H1 (cell line): ENCODE data around the gene USP30. TPM values are rescaled to one million over a fixed set of nuclear protein-coding genes. Genes with fewer than 3 reads are reported as not detected.

Source experiments
- CTCF ChIA-PET: fragments of 300-600 bp; sonication (Branson Sonifier 250); formaldehyde crosslinking; loops from one replicate; lab custom pipeline; 2021; ENCODE audit not compliant: partially characterized antibody; lab: Charles Lee
- POLR2A ChIA-PET: fragments of 300-600 bp; sonication (Branson Sonifier 250); formaldehyde crosslinking; loops from one replicate; lab custom pipeline; 2021; ENCODE audit warnings: inconsistent platforms; ENCODE audit not compliant: partially characterized antibody; lab: Charles Lee
- DNase-seq, 2 experiments: peaks; one replicate each; pipeline versions ENCODE4 v3.0.0 to v3.0.0-alpha.2; 2010 to 2022; ENCODE audit warnings: low spot score in 2 of 2, low read depth in 1 of 2, mixed read lengths in 1 of 2
- FAIRE-seq: peaks from 2 replicates; lab custom pipeline; 2011; peaks lifted over from hg19 to GRCh38; lab: Jason Lieb, UNC
- H2AFZ ChIP-seq: 2 replicates; pipeline ENCODE4 v1.8.1; 2012; ENCODE audit warnings: low read length, inconsistent platforms
- H2AK5ac ChIP-seq: 2 replicates; pipeline ENCODE4 v1.6.1; 2013; ENCODE audit warnings: low read depth, low read length
- H2BK120ac ChIP-seq: replicated peaks from 2 replicates; pipeline ENCODE3; 2013; ENCODE audit warnings: low read depth, low read length, inconsistent platforms
- H2BK12ac ChIP-seq: 2 replicates; pipeline ENCODE4 v1.6.1; 2013; ENCODE audit warnings: low read depth, low read length
- H2BK15ac ChIP-seq: 2 replicates; pipeline ENCODE4 v1.6.1; 2013; ENCODE audit warnings: low read length
- H2BK20ac ChIP-seq: 2 replicates; pipeline ENCODE4 v1.6.1; 2013; ENCODE audit warnings: low read length
- H2BK5ac ChIP-seq: 2 replicates; pipeline ENCODE4 v1.6.1; 2013; ENCODE audit warnings: low read depth, low read length
- H3K14ac ChIP-seq: 2 replicates; pipeline ENCODE4 v1.6.1; 2013; ENCODE audit warnings: inconsistent platforms; ENCODE audit not compliant: insufficient read length
- H3K18ac ChIP-seq: 2 replicates; pipeline ENCODE4 v1.6.1; 2013; ENCODE audit warnings: low read length; ENCODE audit errors: extremely low read depth
- H3K23ac ChIP-seq: 2 replicates; pipeline ENCODE4 v1.6.1; 2013; ENCODE audit warnings: inconsistent platforms; ENCODE audit not compliant: insufficient read length
- H3K23me2 ChIP-seq: 2 replicates; pipeline ENCODE4 v1.6.1; 2013; ENCODE audit warnings: low read depth, low read length
- H3K27ac ChIP-seq: 2 replicates; pipeline ENCODE4 v1.6.1; 2011; ENCODE audit warnings: low read depth, low read length, inconsistent platforms
- H3K27me3 ChIP-seq, 4 experiments: replicated peaks in 1 of 4; 1 replicate in 1 of 4; 2 replicates in 3 of 4; pipeline versions ENCODE4 v1.6.1 to v1.8.1; 2011 to 2013; ENCODE audit warnings: low read length in 3 of 4, mild to moderate bottlenecking in 3 of 4, inconsistent platforms in 2 of 4, mixed read lengths in 2 of 4, moderate library complexity in 1 of 4; ENCODE audit not compliant: control insufficient read depth in 3 of 4, insufficient read depth in 3 of 4; ENCODE audit errors: extremely low read depth in 1 of 4
- H3K36me3 ChIP-seq, 4 experiments: 2 replicates each; pipeline versions ENCODE4 v1.6.1 to v1.8.1; 2011 to 2013; ENCODE audit warnings: mild to moderate bottlenecking in 4 of 4, low read length in 3 of 4, moderate library complexity in 2 of 4, control low read depth in 1 of 4, inconsistent platforms in 1 of 4; ENCODE audit not compliant: insufficient read depth in 4 of 4, control insufficient read depth in 2 of 4
- H3K4ac ChIP-seq: replicated peaks from 2 replicates; pipeline ENCODE3; 2013; ENCODE audit warnings: low read length, low read depth, mixed read lengths, inconsistent platforms; ENCODE audit not compliant: insufficient read length
- H3K4me1 ChIP-seq, 4 experiments: replicated peaks in 1 of 4; 1 replicate in 1 of 4; 2 replicates in 3 of 4; pipeline versions ENCODE4 v1.6.1 to v1.8.1; 2011 to 2013; ENCODE audit warnings: low read length in 3 of 4, inconsistent platforms in 2 of 4, mixed read lengths in 1 of 4; ENCODE audit not compliant: insufficient read depth in 4 of 4, control insufficient read depth in 3 of 4
- H3K4me2 ChIP-seq, 2 experiments: 2 replicates each; pipeline versions ENCODE4 v1.6.1 to v1.8.1; 2011 to 2013; ENCODE audit warnings: low read depth in 2 of 2, low read length in 2 of 2, control low read depth in 1 of 2, inconsistent platforms in 1 of 2, mild to moderate bottlenecking in 1 of 2; ENCODE audit not compliant: insufficient read depth in 1 of 2
- H3K4me3 ChIP-seq, 4 experiments: fragments of 200-600, 300-600 bp in 1 of 4; sonication (generic), shearing (Covaris generic), sonication (Bioruptor Twin) in 1 of 4; 2 replicates each; pipeline versions ENCODE4 v1.5.1 to v1.8.1; 2011 to 2016; ENCODE audit warnings: low read length in 4 of 4, low read depth in 3 of 4, control low read depth in 2 of 4, inconsistent platforms in 2 of 4, mild to moderate bottlenecking in 2 of 4, mixed read lengths in 1 of 4, moderate library complexity in 1 of 4; ENCODE audit not compliant: insufficient read depth in 2 of 4; ENCODE audit errors: extremely low read depth in 1 of 4
- H3K56ac ChIP-seq: replicated peaks from 2 replicates; pipeline ENCODE3; 2013; ENCODE audit warnings: low read depth, mild to moderate bottlenecking, mixed read lengths, low read length, inconsistent platforms; ENCODE audit not compliant: insufficient read length
- H3K79me1 ChIP-seq: 2 replicates; pipeline ENCODE4 v1.6.1; 2013; ENCODE audit warnings: low read depth, low read length, control low read depth
- H3K79me2 ChIP-seq, 2 experiments: 2 replicates each; pipeline versions ENCODE4 v1.6.1 to v1.8.1; 2012 to 2013; ENCODE audit warnings: low read length in 2 of 2, mild to moderate bottlenecking in 2 of 2, inconsistent platforms in 1 of 2; ENCODE audit not compliant: insufficient read depth in 2 of 2, control insufficient read depth in 1 of 2
- H3K9ac ChIP-seq, 4 experiments: replicated peaks in 1 of 4; 1 replicate in 1 of 4; 2 replicates in 3 of 4; pipeline versions ENCODE4 v1.6.1 to v1.8.1; 2011 to 2013; ENCODE audit warnings: low read depth in 3 of 4, low read length in 3 of 4, control low read depth in 2 of 4, mild to moderate bottlenecking in 2 of 4, moderate library complexity in 2 of 4, inconsistent platforms in 1 of 4; ENCODE audit errors: extremely low read depth in 1 of 4
- H3K9me3 ChIP-seq, 2 experiments: 2 replicates each; pipeline versions ENCODE4 v1.6.1 to v1.8.1; 2012 to 2013; ENCODE audit warnings: mild to moderate bottlenecking in 2 of 2, moderate library complexity in 2 of 2, control low read depth in 1 of 2, inconsistent platforms in 1 of 2, low read depth in 1 of 2, low read length in 1 of 2, mixed read lengths in 1 of 2; ENCODE audit not compliant: insufficient read depth in 2 of 2
- H4K20me1 ChIP-seq, 2 experiments: replicated peaks in 1 of 2; 2 replicates each; pipeline versions ENCODE3 to v1.8.1; 2011 to 2013; ENCODE audit warnings: inconsistent platforms in 2 of 2, low read length in 2 of 2, mild to moderate bottlenecking in 1 of 2; ENCODE audit not compliant: insufficient read depth in 2 of 2, control insufficient read depth in 1 of 2
- H4K5ac ChIP-seq: 2 replicates; pipeline ENCODE4 v1.6.1; 2013; ENCODE audit warnings: low read length, low read depth, mixed read lengths, inconsistent platforms; ENCODE audit not compliant: insufficient read length
- H4K8ac ChIP-seq: 2 replicates; pipeline ENCODE4 v1.8.0; 2013; ENCODE audit warnings: mild to moderate bottlenecking, moderate library complexity, low read length, inconsistent platforms; ENCODE audit not compliant: insufficient read depth; ENCODE audit errors: extremely low read depth
- H4K91ac ChIP-seq: replicated peaks from 2 replicates; pipeline ENCODE3; 2013; ENCODE audit warnings: low read length, mixed read lengths, inconsistent platforms; ENCODE audit not compliant: insufficient read length
- HDAC2 ChIP-seq, 2 experiments: fragments of 300-600 bp in 1 of 2; sonication (generic) in 1 of 2; IDR thresholded peaks; 2 replicates each; pipeline ENCODE4 v1.6.1; 2011 to 2012; ENCODE audit warnings: low read depth in 2 of 2, low read length in 2 of 2, mild to moderate bottlenecking in 2 of 2, moderate library complexity in 2 of 2, borderline replicate concordance in 1 of 2, inconsistent platforms in 1 of 2
- KDM4A ChIP-seq: IDR thresholded peaks from one replicate; pipeline ENCODE4 v1.7.1; 2012; ENCODE audit warnings: low read depth, mild to moderate bottlenecking, moderate library complexity, low read length, inconsistent platforms; ENCODE audit not compliant: severe bottlenecking
- KDM5A ChIP-seq: fragments of 200-600 bp; IDR thresholded peaks from 2 replicates; pipeline ENCODE4 v1.7.1; 2012; ENCODE audit warnings: mild to moderate bottlenecking, low read length, inconsistent platforms, mixed read lengths
- RBBP5 ChIP-seq: IDR thresholded peaks from 2 replicates; pipeline ENCODE4 v1.7.1; 2012; ENCODE audit warnings: low read depth, mild to moderate bottlenecking, inconsistent platforms, low read length, moderate library complexity, borderline replicate concordance
- RNF2 ChIP-seq: fragments of 200-900, 300-1000 bp; sonication (generic); IDR thresholded peaks from 2 replicates; pipeline ENCODE4 v1.7.1; 2016; ENCODE audit warnings: borderline replicate concordance, low read depth, mild to moderate bottlenecking, antibody characterized with exemption, low read length; ENCODE audit not compliant: poor library complexity, severe bottlenecking; ENCODE audit errors: missing control alignments
- SIRT6 ChIP-seq: IDR thresholded peaks from one replicate; pipeline ENCODE4 v1.7.1; 2012; ENCODE audit warnings: low read length, inconsistent platforms
- SIX5 ChIP-seq: IDR thresholded peaks from 2 replicates; pipeline ENCODE4 v1.6.1; 2011; ENCODE audit warnings: mild to moderate bottlenecking, low read depth, low read length
- SP4 ChIP-seq: IDR thresholded peaks from 2 replicates; pipeline ENCODE4 v1.6.1; 2012; ENCODE audit warnings: low read length, inconsistent platforms
- TAF7 ChIP-seq: optimal IDR thresholded peaks from 2 replicates; pipeline ENCODE3; 2011; ENCODE audit warnings: low read depth, mild to moderate bottlenecking, inconsistent platforms, low read length, moderate library complexity, borderline replicate concordance
- WGBS, 2 experiments: shearing (Covaris generic) in 1 of 2; methylation state at CpG; one replicate each; pipeline versions ENCODE4 v1.1.6 to v1.1.7; 2013 to 2015; ENCODE audit warnings: low lambda C conversion rate in 2 of 2, mixed read lengths in 2 of 2, inconsistent platforms in 1 of 2, low coverage in 1 of 2, missing lambda C conversion rate in 1 of 2; ENCODE audit not compliant: insufficient replicate concordance in 2 of 2, insufficient coverage in 1 of 2, insufficient read length in 1 of 2; ENCODE audit errors: extremely low coverage in 1 of 2, missing lambda C conversion rate in 1 of 2; 5-methylcytosine and 5-hydroxymethylcytosine counted together
- polyA plus RNA-seq, 7 experiments: library from polyadenylated mRNA; depleted of rRNA in 3 of 7; stranded (reverse) in 5 of 7; unstranded in 2 of 7; fragments of >200 nt in 5 of 7; fragments of 200-250 nt in 2 of 7; gene quantifications; 1 replicate in 5 of 7; 2 replicates in 1 of 7; 4 replicates in 1 of 7; pipeline versions ENCODE4 v1.2.1 to v1.2.3, GENCODE V29; 2011 to 2013; ENCODE audit warnings: missing spikeins in 2 of 7, mixed read lengths in 2 of 7
- total RNA-seq: library from RNA; stranded (reverse); fragmentation: NEBNext Ultra II Directional; extraction: Animal tissue kit (Norgen Biotek cat#: 25700); gene quantifications from 2 replicates; pipeline ENCODE4 v1.2.1, GENCODE V29; 2021
- TF ChIP-seq, protein P1 (sequence below): IDR thresholded peaks from 2 replicates; pipeline ENCODE4 v1.6.1; 2012; ENCODE audit warnings: inconsistent platforms
- TF ChIP-seq, protein P2 (sequence below), 3 experiments: IDR thresholded peaks; 1 replicate in 2 of 3; 2 replicates in 1 of 3; pipeline versions ENCODE4 v1.5.1 to v1.6.1; 2011; ENCODE audit warnings: low read length in 3 of 3, mild to moderate bottlenecking in 3 of 3, inconsistent platforms in 2 of 3, low read depth in 1 of 3, moderate library complexity in 1 of 3; ENCODE audit not compliant: insufficient read depth in 1 of 3; ENCODE audit errors: control extremely low read depth in 1 of 3

The USP30 gene
- total and polyA plus RNA-seq, 2 of the 8 experiments (the other 6 are each of a cell fraction or from before 2014, with no cell fraction given) = 7.0 to 12.2 TPM

DNA sequence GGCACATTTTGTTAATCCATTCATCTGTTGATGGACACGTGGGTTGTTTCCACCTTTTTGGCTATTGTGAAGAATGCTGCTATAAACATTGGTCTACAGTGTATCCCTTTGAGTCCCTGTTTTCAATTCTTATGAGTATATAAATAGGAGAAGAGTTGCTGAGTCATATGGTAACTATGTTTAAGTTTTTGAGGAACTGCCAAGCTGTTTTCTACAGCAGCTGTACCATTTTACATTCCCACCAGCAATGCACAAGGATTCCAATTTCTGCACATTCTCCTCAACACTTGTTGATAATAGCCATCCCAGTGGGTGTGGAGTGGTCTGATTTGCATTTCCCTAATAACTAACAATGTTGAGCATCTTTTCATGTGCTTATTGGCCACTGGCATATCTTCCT lies 24.6 kb upstream of the USP30 start:
- Histone ChIP-seq H3K27ac (no peak overlapping the region), H3K14ac (no peak overlapping the region), H2BK12ac (no peak overlapping the region), H3K4me1 (no peaks in the 10 kb centered on the region), H3K9me3 (no peaks in the 10 kb centered on the region), H3K4ac (no peak overlapping the region), H2AFZ (no peak overlapping the region), H3K4me3 (no peak overlapping the region), H4K5ac (no peak overlapping the region), H3K23ac (no peak overlapping the region), H4K20me1 (no peaks in the 10 kb centered on the region), H3K9ac (no peak overlapping the region), H2BK15ac (no peak overlapping the region), H3K56ac (no peak overlapping the region), H2BK120ac (no peak overlapping the region), H3K18ac (no peak overlapping the region), H2BK20ac (no peak overlapping the region), H3K36me3 (no peaks in the 10 kb centered on the region), H4K8ac (no peak overlapping the region), H3K4me2 (no peak overlapping the region), H2AK5ac (no peak overlapping the region), H3K23me2 (no peaks in the 10 kb centered on the region), H2BK5ac (no peak overlapping the region), H3K27me3 (no peaks in the 10 kb centered on the region), H3K79me1 (no peaks in the 10 kb centered on the region), H4K91ac (no peak overlapping the region), H3K79me2 (no peaks in the 10 kb centered on the region)
- ChIA-PET POLR2A (no interaction called here), CTCF (interaction anchor here (0.6 kb wide), 2 partner anchors 106 to 405 kb away, joined by 4 read pairs; no protein-coding TSS in a partner anchor)
- WGBS, 2 experiments = 81% methylated on average over 1 of the region's 1 CpG; no CpG with 5 or more reads in 1 of the 2 experiments
- no peak for FAIRE-seq
- no peak for DNase-seq
- no peak for TF ChIP-seq KDM5A
- TF ChIP-seq SP4 = no peak
- TF ChIP-seq RNF2 = no peak
- TF ChIP-seq SIRT6 = no peak
- TF ChIP-seq KDM4A = no peak
- TF ChIP-seq SIX5 = no peak
- TF ChIP-seq, protein P1, sequence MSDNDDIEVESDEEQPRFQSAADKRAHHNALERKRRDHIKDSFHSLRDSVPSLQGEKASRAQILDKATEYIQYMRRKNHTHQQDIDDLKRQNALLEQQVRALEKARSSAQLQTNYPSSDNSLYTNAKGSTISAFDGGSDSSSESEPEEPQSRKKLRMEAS = no peak
- TF ChIP-seq TAF7 = no peak
- TF ChIP-seq, protein P2, sequence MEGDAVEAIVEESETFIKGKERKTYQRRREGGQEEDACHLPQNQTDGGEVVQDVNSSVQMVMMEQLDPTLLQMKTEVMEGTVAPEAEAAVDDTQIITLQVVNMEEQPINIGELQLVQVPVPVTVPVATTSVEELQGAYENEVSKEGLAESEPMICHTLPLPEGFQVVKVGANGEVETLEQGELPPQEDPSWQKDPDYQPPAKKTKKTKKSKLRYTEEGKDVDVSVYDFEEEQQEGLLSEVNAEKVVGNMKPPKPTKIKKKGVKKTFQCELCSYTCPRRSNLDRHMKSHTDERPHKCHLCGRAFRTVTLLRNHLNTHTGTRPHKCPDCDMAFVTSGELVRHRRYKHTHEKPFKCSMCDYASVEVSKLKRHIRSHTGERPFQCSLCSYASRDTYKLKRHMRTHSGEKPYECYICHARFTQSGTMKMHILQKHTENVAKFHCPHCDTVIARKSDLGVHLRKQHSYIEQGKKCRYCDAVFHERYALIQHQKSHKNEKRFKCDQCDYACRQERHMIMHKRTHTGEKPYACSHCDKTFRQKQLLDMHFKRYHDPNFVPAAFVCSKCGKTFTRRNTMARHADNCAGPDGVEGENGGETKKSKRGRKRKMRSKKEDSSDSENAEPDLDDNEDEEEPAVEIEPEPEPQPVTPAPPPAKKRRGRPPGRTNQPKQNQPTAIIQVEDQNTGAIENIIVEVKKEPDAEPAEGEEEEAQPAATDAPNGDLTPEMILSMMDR (IDR thresholded peaks at IDR 0.05; ENCODE audit: control extremely low read depth in 1 of 3, insufficient read depth in 1 of 3, low read depth in 1 of 3, low read length in 3 of 3) = no peak
- no peak for TF ChIP-seq HDAC2 (IDR thresholded peaks at IDR 0.05; ENCODE audit: borderline replicate concordance in 1 of 2, low read depth in 2 of 2, low read length in 2 of 2)
- TF ChIP-seq RBBP5 = no peak
